Keratinocyte (primary cell): Measurements from ENCODE around the gene MATN4. TPM values are rescaled to one million over a fixed set of nuclear protein-coding genes. Genes with fewer than 3 reads are reported as not detected.
A peak's percentile ranks its signal among the peaks of the same experiment; 100 is the strongest.

Source experiments
- DNase-seq: peaks from one replicate; pipeline ENCODE4 v3.0.0-alpha.2; 2011; ENCODE audit warnings: low read depth, missing footprints, low spot score
- FAIRE-seq: peaks from 2 replicates; lab custom pipeline; 2011; peaks lifted over from hg19 to GRCh38; lab: Jason Lieb, UNC
- H2AFZ ChIP-seq: 2 replicates; pipeline ENCODE4 v1.6.0; 2012; ENCODE audit warnings: low read length, control low read depth, inconsistent platforms; ENCODE audit not compliant: control insufficient read depth
- H3K27ac ChIP-seq: 2 replicates; pipeline ENCODE4 v1.5.1; 2011; ENCODE audit warnings: low read length; ENCODE audit not compliant: control insufficient read depth, insufficient read depth
- H3K27me3 ChIP-seq: 3 replicates; pipeline ENCODE4 v1.6.0; 2011; ENCODE audit warnings: low read length; ENCODE audit not compliant: control insufficient read depth, insufficient read depth; ENCODE audit errors: extremely low read depth
- H3K36me3 ChIP-seq, 2 experiments: 2 replicates in 1 of 2; 3 replicates in 1 of 2; pipeline ENCODE4 v1.5.1; 2011; ENCODE audit warnings: low read length in 2 of 2, mild to moderate bottlenecking in 1 of 2; ENCODE audit not compliant: control insufficient read depth in 2 of 2, insufficient read depth in 2 of 2; ENCODE audit errors: extremely low read depth in 1 of 2
- H3K4me1 ChIP-seq: 3 replicates; pipeline ENCODE4 v1.5.1; 2011; ENCODE audit warnings: low read length; ENCODE audit not compliant: control insufficient read depth, insufficient read depth; ENCODE audit errors: extremely low read depth
- H3K4me2 ChIP-seq: 3 replicates; pipeline ENCODE4 v1.6.0; 2011; ENCODE audit warnings: low read depth, low read length; ENCODE audit not compliant: control insufficient read depth, insufficient read depth; ENCODE audit errors: extremely low read depth
- H3K4me3 ChIP-seq, 3 experiments: fragments of 200-600 bp in 1 of 3; sonication (generic) in 1 of 3; 2 replicates in 2 of 3; 3 replicates in 1 of 3; pipeline ENCODE4 v1.5.1; 2011 to 2016; ENCODE audit warnings: low read length in 3 of 3, mild to moderate bottlenecking in 3 of 3, control low read depth in 2 of 3, inconsistent platforms in 1 of 3, low read depth in 1 of 3, mixed read lengths in 1 of 3, mixed run types in 1 of 3, moderate library complexity in 1 of 3; ENCODE audit not compliant: control insufficient read depth in 2 of 3, insufficient read depth in 2 of 3; ENCODE audit errors: extremely low read depth in 1 of 3
- H3K79me2 ChIP-seq: 2 replicates; pipeline ENCODE4 v1.6.0; 2012; ENCODE audit warnings: low read length; ENCODE audit not compliant: control insufficient read depth, insufficient read depth
- H3K9ac ChIP-seq: 3 replicates; pipeline ENCODE4 v1.6.0; 2011; ENCODE audit warnings: low read length; ENCODE audit not compliant: control insufficient read depth, insufficient read depth; ENCODE audit errors: extremely low read depth
- H3K9me1 ChIP-seq: 3 replicates; pipeline ENCODE4 v1.6.0; 2011; ENCODE audit warnings: low read length; ENCODE audit not compliant: control insufficient read depth, insufficient read depth; ENCODE audit errors: extremely low read depth
- H3K9me3 ChIP-seq: 2 replicates; pipeline ENCODE4 v1.5.1; 2012; ENCODE audit warnings: low read depth, low read length; ENCODE audit not compliant: control insufficient read depth
- H4K20me1 ChIP-seq: 3 replicates; pipeline ENCODE4 v1.6.0; 2011; ENCODE audit warnings: low read length; ENCODE audit not compliant: control insufficient read depth, insufficient read depth; ENCODE audit errors: extremely low read depth
- CTCF ChIP-seq, 3 experiments: IDR thresholded peaks in 1 of 3; conservative IDR thresholded peaks in 1 of 3; optimal IDR thresholded peaks in 1 of 3; 2 replicates in 2 of 3; 3 replicates in 1 of 3; pipeline versions ENCODE3 to v1.5.1; 2011; ENCODE audit warnings: low read length in 3 of 3, mild to moderate bottlenecking in 3 of 3, moderate library complexity in 2 of 3, control low read depth in 1 of 3, inconsistent platforms in 1 of 3; ENCODE audit not compliant: insufficient read depth in 2 of 3; ENCODE audit errors: extremely low read depth in 1 of 3
- EZH2 ChIP-seq: IDR thresholded peaks from one replicate; pipeline ENCODE4 v1.6.1; 2012; ENCODE audit warnings: inconsistent platforms, mild to moderate bottlenecking, low read length, moderate library complexity
- dilution Hi-C: fragments of 300-500 bp; cut with MboI; formaldehyde crosslinking; loops from one replicate; pipeline ENCODE4 v1.7.0; 2020; ENCODE audit warnings: low sequenced_read_pairs; ENCODE audit not compliant: extremely low pct_ligation_motif_present
- polyA plus RNA-seq, 5 experiments: library from polyadenylated mRNA; depleted of rRNA in 3 of 5; stranded (reverse) in 3 of 5; stranded (forward) in 1 of 5; unstranded in 1 of 5; fragments of >200 nt; gene quantifications; 1 replicate in 1 of 5; 2 replicates in 3 of 5; 3 replicates in 1 of 5; pipeline versions ENCODE4 v1.2.1 to v1.2.3, GENCODE V29; 2011 to 2012; ENCODE audit warnings: missing spikeins in 2 of 5, low read depth in 1 of 5, low replicate concordance in 1 of 5

The MATN4 gene
- polyA plus RNA-seq, 1 donor (not counting 4 experiments of a cell fraction or from before 2014, with no cell fraction given) = not detected

- Histone ChIP-seq H2AFZ (no peak overlapping the region), H3K4me1 (peaks cover 12% of the 10 kb centered on the region), H3K4me3 (no peak overlapping the region), H4K20me1 (no peaks in the 10 kb centered on the region), H3K9me1 (no peaks in the 10 kb centered on the region), H3K79me2 (no peaks in the 10 kb centered on the region), H3K4me2 (no peak overlapping the region), H3K9ac (no peak overlapping the region), H3K9me3 (no peaks in the 10 kb centered on the region), H3K27me3 (peaks cover 6% of the 10 kb centered on the region), H3K36me3 (no peaks in the 10 kb centered on the region), H3K27ac (no peak overlapping the region)
- TF ChIP-seq EZH2 = peak; percentile 19
- no peak for TF ChIP-seq CTCF (optimal IDR thresholded peaks at IDR 0.05 in 1 of 3, IDR thresholded peaks at IDR 0.05 in 1 of 3, conservative IDR thresholded peaks at IDR 0.05 in 1 of 3; ENCODE audit: extremely low read depth in 1 of 3, insufficient read depth in 2 of 3, low read length in 3 of 3)
- FAIRE-seq (no peak), DNase-seq (no peak)
- dilution Hi-C loops = no loop called here
These were observed 56.1 kb downstream of the MATN4 start for GRCh38 chr20:45251884-45252560.

GRCh38 chr20:45248609-45249008, 59.5 kb downstream of the MATN4 start:
- dilution Hi-C loops = no loop called here
- Histone ChIP-seq H3K27me3 (peaks cover 6% of the 10 kb centered on the region), H4K20me1 (no peaks in the 10 kb centered on the region), H3K36me3 (no peaks in the 10 kb centered on the region), H3K9me3 (no peaks in the 10 kb centered on the region), H3K79me2 (no peaks in the 10 kb centered on the region), H3K9ac (no peak overlapping the region), H3K9me1 (no peaks in the 10 kb centered on the region), H3K27ac (no peak overlapping the region), H2AFZ (no peak overlapping the region), H3K4me1 (no peaks in the 10 kb centered on the region), H3K4me2 (no peak overlapping the region), H3K4me3 (no peak overlapping the region)
- no peak for FAIRE-seq
- TF ChIP-seq CTCF (optimal IDR thresholded peaks at IDR 0.05 in 1 of 3, IDR thresholded peaks at IDR 0.05 in 1 of 3, conservative IDR thresholded peaks at IDR 0.05 in 1 of 3; ENCODE audit: extremely low read depth in 1 of 3, insufficient read depth in 2 of 3, low read length in 3 of 3) = no peak
- TF ChIP-seq EZH2 = no peak
- no peak for DNase-seq
